HepG2 (cell line): ENCODE data around the gene PEX7. TPM values are rescaled to one million over a fixed set of nuclear protein-coding genes. Genes with fewer than 3 reads are reported as not detected.

ENCODE experiments used
- ATAC-seq: fragments of 200-7000 bp; cut with Tn5 transposase; 3 replicates; pipeline ENCODE4 v1.9.1; 2020; ENCODE audit warnings: mild to moderate bottlenecking, moderate library complexity
- BruUV-seq: library from RNA; stranded (reverse); fragments of 400-500 nt; replicated peaks from 2 replicates; lab custom pipeline; 2021; lab: Mats Ljungman, UMichigan
- CTCF ChIA-PET: fragments of 300-600 bp; formaldehyde crosslinking; extraction: SDS; loops from one replicate; lab custom pipeline; 2021; ENCODE audit warnings: low total read pairs, inconsistent platforms, low intra/inter-chr PET ratio; lab: Yijun Ruan, JAX
- POLR2A ChIA-PET: fragments of 350-600 bp; sonication (Branson Sonifier 250); formaldehyde crosslinking; loops from one replicate; lab custom pipeline; 2020; ENCODE audit warnings: antibody characterized with exemption, inconsistent platforms; lab: Yijun Ruan, JAX
- DNase-seq: peaks from one replicate; pipeline ENCODE4 v3.0.0-alpha.2; 2015; ENCODE audit warnings: low spot score
- FAIRE-seq: peaks from 3 replicates; lab custom pipeline; 2011; peaks lifted over from hg19 to GRCh38; lab: Jason Lieb, UNC
- H2AFZ ChIP-seq: one replicate; pipeline ENCODE4 v1.6.1; 2011; ENCODE audit warnings: low read length, inconsistent platforms
- H3K27ac ChIP-seq: fragments of 300-600 bp; 3 replicates; pipeline ENCODE4 v1.8.0; 2011; ENCODE audit warnings: mixed run types, mild to moderate bottlenecking, mixed read lengths, low read length, inconsistent platforms; ENCODE audit not compliant: insufficient read depth; ENCODE audit errors: extremely low read length
- H3K27me3 ChIP-seq, 2 experiments: fragments of 200-600 bp in 1 of 2; 2 replicates in 1 of 2; 3 replicates in 1 of 2; pipeline versions ENCODE4 v1.6.0 to v1.8.0; 2011; ENCODE audit warnings: low read length in 2 of 2, mild to moderate bottlenecking in 2 of 2, moderate library complexity in 2 of 2, inconsistent platforms in 1 of 2; ENCODE audit not compliant: insufficient read depth in 2 of 2, control insufficient read depth in 1 of 2
- H3K36me3 ChIP-seq, 2 experiments: fragments of 200-600 bp in 1 of 2; replicated peaks in 1 of 2; 2 replicates in 1 of 2; 3 replicates in 1 of 2; pipeline versions ENCODE4 v1.5.1 to v1.8.0; 2011; ENCODE audit warnings: low read length in 2 of 2, inconsistent platforms in 1 of 2; ENCODE audit not compliant: insufficient read depth in 2 of 2, control insufficient read depth in 1 of 2
- H3K4me1 ChIP-seq: 2 replicates; pipeline ENCODE4 v1.5.1; 2012; ENCODE audit warnings: low read length, inconsistent platforms; ENCODE audit not compliant: insufficient read depth
- H3K4me2 ChIP-seq: 2 replicates; pipeline ENCODE4 v1.6.0; 2011; ENCODE audit warnings: low read depth, low read length, inconsistent platforms
- H3K4me3 ChIP-seq, 3 experiments: fragments of 200-600 bp in 1 of 3; sonication (generic), shearing (Covaris generic) in 1 of 3; replicated peaks in 1 of 3; 2 replicates each; pipeline ENCODE4 v1.5.1; 2011 to 2016; ENCODE audit warnings: low read length in 3 of 3, inconsistent platforms in 2 of 3, low read depth in 2 of 3, mild to moderate bottlenecking in 2 of 3, control low read depth in 1 of 3, mixed read lengths in 1 of 3; ENCODE audit not compliant: insufficient read depth in 1 of 3
- H3K79me2 ChIP-seq: one replicate; pipeline ENCODE4 v1.6.1; 2011; ENCODE audit warnings: low read length, inconsistent platforms; ENCODE audit not compliant: insufficient read depth
- H3K9ac ChIP-seq: 2 replicates; pipeline ENCODE4 v1.6.0; 2011; ENCODE audit warnings: mild to moderate bottlenecking, low read depth, low read length, inconsistent platforms; ENCODE audit not compliant: insufficient read depth
- H3K9me3 ChIP-seq: 2 replicates; pipeline ENCODE4 v1.5.1; 2012; ENCODE audit warnings: mild to moderate bottlenecking, low read length
- H4K20me1 ChIP-seq: 2 replicates; pipeline ENCODE4 v1.6.0; 2011; ENCODE audit warnings: inconsistent platforms, mild to moderate bottlenecking, low read length, moderate library complexity; ENCODE audit not compliant: insufficient read depth
- MED1 ChIP-seq: sonication (generic); formaldehyde crosslinking; IDR thresholded peaks from 2 replicates; pipeline ENCODE4 v1.4.0; 2020; ENCODE audit warnings: missing genetic modification reagents
- RXRA ChIP-seq: sonication (generic); formaldehyde crosslinking; IDR thresholded peaks from 2 replicates; pipeline ENCODE4 v1.5.1; 2020; ENCODE audit warnings: missing genetic modification reagents
- U2AF2 ChIP-seq: fragments of 200-400 bp; formaldehyde crosslinking; IDR thresholded peaks from 2 replicates; pipeline ENCODE4 v1.6.1; 2017; ENCODE audit warnings: low read depth, mild to moderate bottlenecking, low read length
- ZMYM2 ChIP-seq: sonication (generic); formaldehyde crosslinking; IDR thresholded peaks from 2 replicates; pipeline ENCODE4 v1.8.0; 2022; ENCODE audit warnings: mild to moderate bottlenecking, missing genetic modification reagents
- ZNF644 ChIP-seq: IDR thresholded peaks from 2 replicates; pipeline ENCODE4 v1.6.1; 2016; ENCODE audit warnings: low read depth
- WGBS: methylation state at CpG from one replicate; pipeline ENCODE4 v1.1.6; 2017; ENCODE audit warnings: low lambda C conversion rate; 5-methylcytosine and 5-hydroxymethylcytosine counted together
- in situ Hi-C: cut with HindIII; loops from 2 replicates; pipeline ENCODE4 v1.10.0; 2017; ENCODE audit warnings: low pct_unique_long_range_greater_than_20kb; ENCODE audit not compliant: extremely low pct_ligation_motif_present
- intact Hi-C: fragments of 100-400 bp; cut with micrococcal nuclease; formaldehyde crosslinking; loops from one replicate; pipeline ENCODE4 v1.10.0; 2022; ENCODE audit not compliant: unreplicated experiment
- polyA plus RNA-seq, 8 experiments: library from polyadenylated mRNA; depleted of rRNA in 3 of 8; stranded (reverse) in 7 of 8; unstranded in 1 of 8; fragments of >200 nt; fragmentation: Illumina TruSeq in 4 of 8; extraction: Trizol in 4 of 8; gene quantifications; 2 replicates each; pipeline versions ENCODE4 v1.2.1 to v1.2.3, GENCODE V29; 2011 to 2016; ENCODE audit warnings: low read depth in 4 of 8, missing spikeins in 1 of 8, mixed read lengths in 1 of 8; ENCODE audit not compliant: insufficient read depth in 1 of 8
- total RNA-seq, 5 experiments: library from RNA; depleted of rRNA; stranded (reverse); fragments of >200 nt; fragmentation: Illumina TruSeq; extraction: Trizol; gene quantifications; 2 replicates each; pipeline ENCODE4 v1.2.3, GENCODE V29; 2016; ENCODE audit warnings: low read depth in 1 of 5
- TF ChIP-seq, protein P1 (sequence below): sonication (generic); formaldehyde crosslinking; conservative IDR thresholded peaks from 2 replicates; pipeline ENCODE4 v1.4.0; 2020; ENCODE audit warnings: mild to moderate bottlenecking, missing genetic modification reagents, moderate library complexity
- TF ChIP-seq, protein P2 (sequence below): sonication (generic); formaldehyde crosslinking; IDR thresholded peaks from 2 replicates; pipeline ENCODE4 v1.8.1; 2023; ENCODE audit warnings: mild to moderate bottlenecking, inconsistent platforms, moderate library complexity, missing genetic modification reagents, borderline replicate concordance

The PEX7 gene
- total and polyA plus RNA-seq, 2 of the 13 experiments (the other 11 are each of a cell fraction or from before 2014, with no cell fraction given): 0.04 to 0.53 TPM

DNA sequence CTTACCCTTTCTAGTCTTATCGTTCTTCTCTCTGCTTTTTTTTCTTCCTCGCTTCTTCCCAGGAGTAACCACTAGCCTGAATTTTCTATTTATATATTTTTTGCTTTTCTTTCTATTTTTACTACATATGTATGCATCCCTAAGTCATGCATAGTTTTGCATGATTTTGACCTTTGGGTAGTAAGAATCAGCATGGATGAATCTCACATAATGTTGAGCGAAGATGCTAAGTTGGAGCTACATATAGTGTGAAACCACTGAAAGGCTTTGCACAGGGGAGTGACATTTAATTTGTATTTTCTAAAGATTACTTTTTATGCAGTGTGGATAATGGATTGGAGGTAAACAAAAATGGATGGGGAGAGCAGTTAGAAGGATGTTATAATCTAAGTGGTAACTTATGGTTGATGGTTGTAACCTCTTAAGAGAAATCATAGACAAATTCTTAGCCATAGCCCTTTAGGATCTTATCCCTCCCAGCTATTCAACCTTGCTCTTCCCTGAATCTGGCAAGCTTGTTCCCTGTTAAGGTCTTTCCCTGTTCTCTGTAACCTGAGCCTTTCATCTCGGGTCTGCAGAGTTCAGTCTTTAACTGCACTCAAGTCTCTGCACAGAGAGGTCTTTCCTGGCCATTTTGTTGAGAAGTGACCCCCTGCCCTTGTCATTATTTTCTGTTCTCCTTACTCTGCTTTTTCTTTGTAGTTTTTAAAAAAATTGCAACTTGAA is 18.0 kb downstream of the PEX7 start (continued):
- TF ChIP-seq, protein P1, sequence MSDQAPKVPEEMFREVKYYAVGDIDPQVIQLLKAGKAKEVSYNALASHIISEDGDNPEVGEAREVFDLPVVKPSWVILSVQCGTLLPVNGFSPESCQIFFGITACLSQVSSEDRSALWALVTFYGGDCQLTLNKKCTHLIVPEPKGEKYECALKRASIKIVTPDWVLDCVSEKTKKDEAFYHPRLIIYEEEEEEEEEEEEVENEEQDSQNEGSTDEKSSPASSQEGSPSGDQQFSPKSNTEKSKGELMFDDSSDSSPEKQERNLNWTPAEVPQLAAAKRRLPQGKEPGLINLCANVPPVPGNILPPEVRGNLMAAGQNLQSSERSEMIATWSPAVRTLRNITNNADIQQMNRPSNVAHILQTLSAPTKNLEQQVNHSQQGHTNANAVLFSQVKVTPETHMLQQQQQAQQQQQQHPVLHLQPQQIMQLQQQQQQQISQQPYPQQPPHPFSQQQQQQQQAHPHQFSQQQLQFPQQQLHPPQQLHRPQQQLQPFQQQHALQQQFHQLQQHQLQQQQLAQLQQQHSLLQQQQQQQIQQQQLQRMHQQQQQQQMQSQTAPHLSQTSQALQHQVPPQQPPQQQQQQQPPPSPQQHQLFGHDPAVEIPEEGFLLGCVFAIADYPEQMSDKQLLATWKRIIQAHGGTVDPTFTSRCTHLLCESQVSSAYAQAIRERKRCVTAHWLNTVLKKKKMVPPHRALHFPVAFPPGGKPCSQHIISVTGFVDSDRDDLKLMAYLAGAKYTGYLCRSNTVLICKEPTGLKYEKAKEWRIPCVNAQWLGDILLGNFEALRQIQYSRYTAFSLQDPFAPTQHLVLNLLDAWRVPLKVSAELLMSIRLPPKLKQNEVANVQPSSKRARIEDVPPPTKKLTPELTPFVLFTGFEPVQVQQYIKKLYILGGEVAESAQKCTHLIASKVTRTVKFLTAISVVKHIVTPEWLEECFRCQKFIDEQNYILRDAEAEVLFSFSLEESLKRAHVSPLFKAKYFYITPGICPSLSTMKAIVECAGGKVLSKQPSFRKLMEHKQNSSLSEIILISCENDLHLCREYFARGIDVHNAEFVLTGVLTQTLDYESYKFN: no peak
- TF ChIP-seq ZMYM2 (CRISPR knock-in tag) (no peak), U2AF2 (no peak), ZNF644 (no peak)

DNA sequence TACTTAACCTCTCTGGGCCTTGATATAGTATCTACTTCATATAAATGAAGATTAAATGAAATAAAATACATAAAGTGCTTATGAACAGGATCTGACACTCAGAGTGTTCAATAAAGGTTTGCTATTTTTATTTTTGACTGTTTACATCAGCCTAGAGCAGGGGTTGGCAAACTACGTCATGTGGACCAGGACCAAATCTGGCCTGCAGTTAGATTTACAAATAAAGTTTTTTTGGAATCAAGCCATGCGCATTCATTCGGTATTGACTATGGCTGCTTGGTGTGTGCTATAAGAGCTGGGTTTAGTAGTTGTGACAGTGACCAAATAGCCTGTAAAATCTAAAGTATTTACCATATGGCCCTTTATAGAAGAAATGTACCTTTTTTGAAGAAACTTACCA is 20.8 kb downstream of the PEX7 start:
- Histone ChIP-seq H3K4me3 (no peak overlapping the region), H3K27me3 (no peaks in the 10 kb centered on the region)
- no peak for TF ChIP-seq RXRA (CRISPR knock-in tag)
- TF ChIP-seq MED1: no peak
- TF ChIP-seq, protein P2, sequence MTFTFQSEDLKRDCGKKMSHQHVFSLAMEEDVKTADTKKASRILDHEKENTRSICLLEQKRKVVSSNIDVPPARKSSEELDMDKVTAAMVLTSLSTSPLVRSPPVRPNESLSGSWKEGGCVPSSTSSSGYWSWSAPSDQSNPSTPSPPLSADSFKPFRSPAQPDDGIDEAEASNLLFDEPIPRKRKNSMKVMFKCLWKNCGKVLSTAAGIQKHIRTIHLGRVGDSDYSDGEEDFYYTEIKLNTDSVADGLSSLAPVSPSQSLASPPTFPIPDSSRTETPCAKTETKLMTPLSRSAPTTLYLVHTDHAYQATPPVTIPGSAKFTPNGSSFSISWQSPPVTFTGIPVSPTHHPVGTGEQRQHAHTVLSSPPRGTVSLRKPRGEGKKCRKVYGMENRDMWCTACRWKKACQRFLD (CRISPR knock-in tag): no peak
- TF ChIP-seq, all 625 proteins: peak for 0
- no TSS peak for BruUV-seq
- no peak for FAIRE-seq
- Histone ChIP-seq H2AFZ (no peak overlapping the region), H3K4me1 (no peaks in the 10 kb centered on the region), H3K9me3 (no peaks in the 10 kb centered on the region), H3K4me2 (no peak overlapping the region), H4K20me1 (no peaks in the 10 kb centered on the region), H3K79me2 (no peaks in the 10 kb centered on the region), H3K27ac (no peak overlapping the region), H3K9ac (no peak overlapping the region), H3K36me3 (no peaks in the 10 kb centered on the region)
- in situ Hi-C loops: no loop called here
- no peak for ATAC-seq
- no peak for DNase-seq
- WGBS: 74% methylated on average over 3 of the region's 3 CpGs
- POLR2A ChIA-PET: no interaction called here
- intact Hi-C loops: no loop called here
- CTCF ChIA-PET: no interaction called here
